Measurements from ENCODE around the gene STX3.

Gene STX3

GRCh38 chr11:59760771-59761170, 5.6 kb downstream of the STX3 start:
- no peaks in the 10 kb centered on the region for H3F3A ChIP-seq (ENCODE audit: control insufficient read depth, insufficient read depth)
- H3K27ac ChIP-seq (ENCODE audit: low read depth, low read length) = no peak overlapping the region
- H3K9me3 ChIP-seq (ENCODE audit: control insufficient read depth, insufficient read depth, low read length) = no peaks in the 10 kb centered on the region
- no peak overlapping the region for H3K4me2 ChIP-seq (ENCODE audit: low read length)
- H4K20me1 ChIP-seq (ENCODE audit: control insufficient read depth, insufficient read depth, low read depth, low read length) = no peaks in the 10 kb centered on the region
- H3K9me2 ChIP-seq (replicated peaks; ENCODE audit: control insufficient read depth, low read length) = no peaks in the 10 kb centered on the region
- H3K27me3 ChIP-seq (ENCODE audit: control insufficient read depth, low read length) = peaks cover 32% of the 10 kb centered on the region
- H3K36me3 ChIP-seq (ENCODE audit: control insufficient read depth, low read length) = no peaks in the 10 kb centered on the region
- peaks cover 4% of the 10 kb centered on the region for H3K4me1 ChIP-seq (ENCODE audit: control insufficient read depth, low read length)
- no peak overlapping the region for H3K4me3 ChIP-seq (ENCODE audit: low read length)
- no peaks in the 10 kb centered on the region for H3K79me2 ChIP-seq (ENCODE audit: control insufficient read depth, low read length)
- TF ChIP-seq, protein P1, sequence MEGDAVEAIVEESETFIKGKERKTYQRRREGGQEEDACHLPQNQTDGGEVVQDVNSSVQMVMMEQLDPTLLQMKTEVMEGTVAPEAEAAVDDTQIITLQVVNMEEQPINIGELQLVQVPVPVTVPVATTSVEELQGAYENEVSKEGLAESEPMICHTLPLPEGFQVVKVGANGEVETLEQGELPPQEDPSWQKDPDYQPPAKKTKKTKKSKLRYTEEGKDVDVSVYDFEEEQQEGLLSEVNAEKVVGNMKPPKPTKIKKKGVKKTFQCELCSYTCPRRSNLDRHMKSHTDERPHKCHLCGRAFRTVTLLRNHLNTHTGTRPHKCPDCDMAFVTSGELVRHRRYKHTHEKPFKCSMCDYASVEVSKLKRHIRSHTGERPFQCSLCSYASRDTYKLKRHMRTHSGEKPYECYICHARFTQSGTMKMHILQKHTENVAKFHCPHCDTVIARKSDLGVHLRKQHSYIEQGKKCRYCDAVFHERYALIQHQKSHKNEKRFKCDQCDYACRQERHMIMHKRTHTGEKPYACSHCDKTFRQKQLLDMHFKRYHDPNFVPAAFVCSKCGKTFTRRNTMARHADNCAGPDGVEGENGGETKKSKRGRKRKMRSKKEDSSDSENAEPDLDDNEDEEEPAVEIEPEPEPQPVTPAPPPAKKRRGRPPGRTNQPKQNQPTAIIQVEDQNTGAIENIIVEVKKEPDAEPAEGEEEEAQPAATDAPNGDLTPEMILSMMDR (IDR thresholded peaks at IDR 0.05; ENCODE audit: low read depth, low read length, poor library complexity, severe bottlenecking) = no peak
- no peak for TF ChIP-seq EZH2phosphoT487 (IDR thresholded peaks at IDR 0.05; ENCODE audit: borderline replicate concordance, low read length)

GRCh38 chr11:59761993-59762392, 6.8 kb downstream of the STX3 start:
- Histone ChIP-seq H4K20me1 (ENCODE audit: control insufficient read depth, insufficient read depth, low read depth, low read length) (no peaks in the 10 kb centered on the region), H3K79me2 (ENCODE audit: control insufficient read depth, low read length) (no peaks in the 10 kb centered on the region)

DNA sequence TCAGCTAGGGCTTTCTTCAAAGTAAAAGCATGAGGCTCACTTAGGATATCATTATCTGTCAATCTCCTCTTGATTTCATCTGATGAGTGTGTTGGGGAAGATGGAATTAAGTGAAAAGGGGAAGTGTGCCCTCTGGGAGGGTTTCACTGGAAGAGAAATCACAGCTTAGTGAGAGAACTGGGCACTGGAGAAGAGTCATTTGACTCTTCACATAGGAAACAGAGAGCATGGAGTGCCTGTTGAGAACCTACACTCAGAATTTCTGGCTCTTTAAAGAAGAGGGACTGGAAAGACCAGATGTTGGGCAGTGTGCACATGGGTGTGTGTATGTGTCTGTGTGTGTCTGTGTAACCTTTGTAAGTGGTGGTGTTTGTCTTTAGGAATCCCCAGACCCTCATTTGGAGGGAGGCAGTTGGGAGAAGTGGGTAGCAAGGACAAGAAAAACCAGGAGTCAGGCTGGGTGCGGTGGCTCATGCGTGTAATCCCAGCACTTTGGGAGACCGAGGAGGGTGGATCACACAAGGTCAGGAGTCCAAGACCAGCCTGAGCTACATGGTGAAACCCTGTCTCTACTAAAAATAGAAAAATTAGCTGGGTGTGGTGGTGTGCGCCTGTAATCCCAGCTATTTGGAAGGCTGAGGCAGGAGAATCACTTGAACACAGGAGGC, 10.0 kb downstream of the STX3 start:
- Histone ChIP-seq H3K4me2 (ENCODE audit: low read length) (no peak overlapping the region), H3K4me3 (ENCODE audit: low read length) (no peak overlapping the region), H3F3A (ENCODE audit: control insufficient read depth, insufficient read depth) (no peaks in the 10 kb centered on the region), H3K79me2 (ENCODE audit: control insufficient read depth, low read length) (no peaks in the 10 kb centered on the region), H3K36me3 (ENCODE audit: control insufficient read depth, low read length) (no peaks in the 10 kb centered on the region), H4K20me1 (ENCODE audit: control insufficient read depth, insufficient read depth, low read depth, low read length) (no peaks in the 10 kb centered on the region), H3K4me1 (ENCODE audit: control insufficient read depth, low read length) (0 out of 2 replicates have a peak, but pooled peaks cover 3% of the 10 kb centered on the region), H3K9me3 (ENCODE audit: control insufficient read depth, insufficient read depth, low read length) (no peaks in the 10 kb centered on the region), H3K9me2 (replicated peaks; ENCODE audit: control insufficient read depth, low read length) (no peaks in the 10 kb centered on the region), H3K27ac (ENCODE audit: low read depth, low read length) (no peak overlapping the region), H3K27me3 (ENCODE audit: control insufficient read depth, low read length) (peaks cover 4% of the 10 kb centered on the region; the same call in 1 of the 2 replicates)
- TF ChIP-seq, protein P1 (IDR thresholded peaks at IDR 0.05; ENCODE audit: low read depth, low read length, poor library complexity, severe bottlenecking) = no peak

More at GRCh38 chr11:59761993-59762392, 6.8 kb downstream of the STX3 start:
- no peaks in the 10 kb centered on the region for H3K4me1 ChIP-seq (ENCODE audit: control insufficient read depth, low read length)
- H3F3A ChIP-seq (ENCODE audit: control insufficient read depth, insufficient read depth) = no peaks in the 10 kb centered on the region
- H3K4me3 ChIP-seq (ENCODE audit: low read length) = no peak overlapping the region
- H3K27ac ChIP-seq (ENCODE audit: low read depth, low read length) = no peak overlapping the region
- peaks cover 20% of the 10 kb centered on the region for H3K27me3 ChIP-seq (ENCODE audit: control insufficient read depth, low read length)
- TF ChIP-seq, protein P1 (IDR thresholded peaks at IDR 0.05; ENCODE audit: low read depth, low read length, poor library complexity, severe bottlenecking) = no peak
- TF ChIP-seq EZH2phosphoT487 (IDR thresholded peaks at IDR 0.05; ENCODE audit: borderline replicate concordance, low read length) = no peak
- no peaks in the 10 kb centered on the region for H3K9me2 ChIP-seq (replicated peaks; ENCODE audit: control insufficient read depth, low read length)
- no peak overlapping the region for H3K4me2 ChIP-seq (ENCODE audit: low read length)
- no peaks in the 10 kb centered on the region for H3K9me3 ChIP-seq (ENCODE audit: control insufficient read depth, insufficient read depth, low read length)
- H3K36me3 ChIP-seq (ENCODE audit: control insufficient read depth, low read length) = no peaks in the 10 kb centered on the region
